Stimulated activated naive CD8-positive, alpha-beta T cell treated with anti-CD3 and anti-CD28 coated beads, Interleukin-15, amount 100 ng/mL, for 72 hours (primary cell): Measurements from ENCODE around the gene BCR.

Experiments used
- ATAC-seq: fragments of 150-1000 bp; cut with Tn5 transposase; 2 replicates; pipeline ENCODE4 v1.10.0; 2021; ENCODE audit warnings: mild to moderate bottlenecking, moderate library complexity
- DNase-seq, 2 donors: peaks; one replicate each; pipeline ENCODE4 v3.0.0; 2021 to 2022
- H3K27ac Mint-ChIP-seq, 2 donors: one replicate each; pipeline ENCODE4 v1.8.0; 2022; ENCODE audit warnings: mild to moderate bottlenecking in 2 of 2, mixed read lengths in 2 of 2, moderate library complexity in 2 of 2
- H3K27me3 Mint-ChIP-seq: one replicate; pipeline ENCODE4 v1.8.0; 2022; ENCODE audit warnings: mixed read lengths
- H3K4me1 Mint-ChIP-seq: one replicate; pipeline ENCODE4 v1.8.0; 2022; ENCODE audit warnings: mild to moderate bottlenecking, mixed read lengths
- H3K4me3 Mint-ChIP-seq, 2 donors: one replicate each; pipeline ENCODE4 v1.8.0; 2022; ENCODE audit warnings: mild to moderate bottlenecking in 2 of 2, mixed read lengths in 2 of 2, moderate library complexity in 1 of 2
- H3K9me3 Mint-ChIP-seq, 2 donors: one replicate each; pipeline ENCODE4 v1.8.0; 2022; ENCODE audit warnings: mixed read lengths in 2 of 2

The BCR gene

GRCh38 chr22:23213581-23214334 lies 33.4 kb downstream of the BCR start:
- DNase-seq (no peak), ATAC-seq (no peak)
- Mint-ChIP-seq H3K27me3 (no peaks in the 10 kb centered on the region), H3K4me1 (peaks cover 67% of the 10 kb centered on the region), H3K27ac (peak overlapping the region in 1 of 2 donors; percentile 77), H3K4me3 (no peak overlapping the region), H3K9me3 (no peaks in the 10 kb centered on the region)

- Mint-ChIP-seq H3K27me3 (no peaks in the 10 kb centered on the region), H3K27ac (no peak overlapping the region), H3K4me1 (peaks cover 73% of the 10 kb centered on the region)
Observed at GRCh38 chr22:23214398-23214797, 34.1 kb downstream of the BCR start.

GRCh38 chr22:23215294-23216241 lies 35.3 kb downstream of the BCR start:
- Mint-ChIP-seq H3K4me1 (peaks cover 85% of the 10 kb centered on the region), H3K4me3 (peak overlapping the region; percentile 73 to 81), H3K9me3 (no peaks in the 10 kb centered on the region), H3K27ac (peak overlapping the region; percentile 85 to 91), H3K27me3 (no peaks in the 10 kb centered on the region)
- ATAC-seq (no peak), DNase-seq (no peak)

More at GRCh38 chr22:23214398-23214797, 34.1 kb downstream of the BCR start:
- Mint-ChIP-seq H3K9me3 (no peaks in the 10 kb centered on the region), H3K4me3 (no peak overlapping the region)
- DNase-seq = no peak
- no peak for ATAC-seq

- Mint-ChIP-seq H3K4me3 (peak overlapping the region; percentile 73 to 81), H3K9me3 (no peaks in the 10 kb centered on the region), H3K27me3 (no peaks in the 10 kb centered on the region), H3K4me1 (peaks cover 95% of the 10 kb centered on the region), H3K27ac (peak overlapping the region; percentile 60 to 91)
- ATAC-seq = peak; percentile 78
- peak; percentile 36 to 69 for DNase-seq
Observed at GRCh38 chr22:23216461-23217170, 36.3 kb downstream of the BCR start.

GRCh38 chr22:23217171-23218052 lies 37.1 kb downstream of the BCR start:
- H3K4me3 Mint-ChIP-seq = peak overlapping the region; percentile 73 to 81
- no peaks in the 10 kb centered on the region for H3K27me3 Mint-ChIP-seq
- no peaks in the 10 kb centered on the region for H3K9me3 Mint-ChIP-seq
- peaks cover 97% of the 10 kb centered on the region for H3K4me1 Mint-ChIP-seq
- H3K27ac Mint-ChIP-seq = peak overlapping the region; percentile 36 to 91
- no peak for ATAC-seq
- DNase-seq = no peak

GRCh38 chr22:23218053-23218866 lies 38.0 kb downstream of the BCR start:
- Mint-ChIP-seq H3K4me1 (peaks cover 100% of the 10 kb centered on the region), H3K4me3 (peak overlapping the region; percentile 71 to 76), H3K27me3 (no peaks in the 10 kb centered on the region), H3K27ac (peak overlapping the region; percentile 51 to 91), H3K9me3 (no peaks in the 10 kb centered on the region)
- DNase-seq (no peak), ATAC-seq (no peak)

- Mint-ChIP-seq H3K27me3 (no peaks in the 10 kb centered on the region), H3K9me3 (no peaks in the 10 kb centered on the region), H3K4me1 (peaks cover 99% of the 10 kb centered on the region), H3K4me3 (peak overlapping the region; percentile 71 to 76), H3K27ac (peak overlapping the region; percentile 51 to 91)
- DNase-seq = no peak
- ATAC-seq = no peak
Observed at GRCh38 chr22:23218867-23219251, 38.5 kb downstream of the BCR start.

GRCh38 chr22:23219317-23219716 lies 39.0 kb downstream of the BCR start:
- peaks cover 99% of the 10 kb centered on the region for H3K4me1 Mint-ChIP-seq
- DNase-seq (no peak), ATAC-seq (no peak)
- H3K27ac Mint-ChIP-seq = peak overlapping the region in 1 of 2 donors; percentile 86
- H3K4me3 Mint-ChIP-seq = peak overlapping the region; percentile 71 to 76
- H3K9me3 Mint-ChIP-seq = no peaks in the 10 kb centered on the region
- H3K27me3 Mint-ChIP-seq = no peaks in the 10 kb centered on the region

GRCh38 chr22:23219822-23220484 lies 39.6 kb downstream of the BCR start:
- Mint-ChIP-seq H3K4me3 (peak overlapping the region; percentile 71 to 76), H3K27ac (peak overlapping the region; percentile 38 to 86), H3K4me1 (peaks cover 97% of the 10 kb centered on the region), H3K9me3 (no peaks in the 10 kb centered on the region), H3K27me3 (no peaks in the 10 kb centered on the region)
- ATAC-seq = peak; percentile 87
- DNase-seq = peak; percentile 45 to 70

- peak overlapping the region; percentile 67 to 71 for H3K4me3 Mint-ChIP-seq
- no peaks in the 10 kb centered on the region for H3K27me3 Mint-ChIP-seq
- H3K27ac Mint-ChIP-seq = peak overlapping the region; percentile 21 to 38
- no peak for DNase-seq
- peaks cover 97% of the 10 kb centered on the region for H3K4me1 Mint-ChIP-seq
- ATAC-seq = peak; percentile 45
- no peaks in the 10 kb centered on the region for H3K9me3 Mint-ChIP-seq
Observed at GRCh38 chr22:23220485-23221350, 40.4 kb downstream of the BCR start.

GRCh38 chr22:23221351-23221804 lies 41.1 kb downstream of the BCR start:
- no peaks in the 10 kb centered on the region for H3K27me3 Mint-ChIP-seq
- peak overlapping the region in 1 of 2 donors; percentile 28 for H3K27ac Mint-ChIP-seq
- no peak overlapping the region for H3K4me3 Mint-ChIP-seq
- no peak for DNase-seq
- no peak for ATAC-seq
- no peaks in the 10 kb centered on the region for H3K9me3 Mint-ChIP-seq
- H3K4me1 Mint-ChIP-seq = peaks cover 97% of the 10 kb centered on the region

- peaks cover 93% of the 10 kb centered on the region for H3K4me1 Mint-ChIP-seq
- H3K27ac Mint-ChIP-seq = no peak overlapping the region
- peaks cover under 1 to 2% of the 10 kb centered on the region in 2 donors for H3K9me3 Mint-ChIP-seq
- no peak overlapping the region for H3K4me3 Mint-ChIP-seq
- no peak for ATAC-seq
- no peaks in the 10 kb centered on the region for H3K27me3 Mint-ChIP-seq
- no peak for DNase-seq
Observed at GRCh38 chr22:23222033-23222792, 41.9 kb downstream of the BCR start.
